H1 (cell line): Measurements from ENCODE around the gene CNNM2.

Experiments
- EGR1 ChIP-seq: IDR thresholded peaks from 2 replicates; pipeline ENCODE4 v1.6.1; 2011; ENCODE audit warnings: low read depth, low read length, borderline replicate concordance
- EZH2 ChIP-seq: fragments of 200-600 bp; sonication (generic); IDR thresholded peaks from 2 replicates; pipeline ENCODE4 v1.7.1; 2012; ENCODE audit warnings: low read depth, mild to moderate bottlenecking, moderate library complexity, low read length, inconsistent platforms; ENCODE audit not compliant: severe bottlenecking
- HDAC2 ChIP-seq, 2 experiments: fragments of 300-600 bp in 1 of 2; sonication (generic) in 1 of 2; IDR thresholded peaks; 2 replicates each; pipeline ENCODE4 v1.6.1; 2011 to 2012; ENCODE audit warnings: low read depth in 2 of 2, low read length in 2 of 2, mild to moderate bottlenecking in 2 of 2, moderate library complexity in 2 of 2, borderline replicate concordance in 1 of 2, inconsistent platforms in 1 of 2
- POLR2A ChIP-seq, 2 experiments: IDR thresholded peaks; 1 replicate in 1 of 2; 2 replicates in 1 of 2; pipeline ENCODE4 v1.6.1; 2011; ENCODE audit warnings: low read depth in 2 of 2, low read length in 2 of 2, mild to moderate bottlenecking in 2 of 2; ENCODE audit errors: control extremely low read depth in 1 of 2
- POLR2AphosphoS5 ChIP-seq: IDR thresholded peaks from 2 replicates; pipeline ENCODE4 v1.6.1; 2011; ENCODE audit warnings: low read depth, low read length
- RFX5 ChIP-seq: IDR thresholded peaks from 2 replicates; pipeline ENCODE4 v1.6.1; 2011; ENCODE audit warnings: low read depth, low read length, improper control_type of control experiment, borderline replicate concordance
- SIN3A ChIP-seq, 2 experiments: IDR thresholded peaks in 1 of 2; conservative IDR thresholded peaks in 1 of 2; 2 replicates each; pipeline ENCODE4 v1.6.1; 2011 to 2012; ENCODE audit warnings: low read length in 2 of 2, improper control_type of control experiment in 1 of 2, low read depth in 1 of 2, mild to moderate bottlenecking in 1 of 2
- SRF ChIP-seq: IDR thresholded peaks from 2 replicates; pipeline ENCODE4 v1.6.1; 2011; ENCODE audit warnings: mild to moderate bottlenecking, low read depth, low read length, moderate library complexity
- TCF12 ChIP-seq: IDR thresholded peaks from 2 replicates; pipeline ENCODE4 v1.6.1; 2011; ENCODE audit warnings: low read depth, mild to moderate bottlenecking, low read length
- TF ChIP-seq, protein P1 (sequence below), 3 experiments: IDR thresholded peaks; 1 replicate in 2 of 3; 2 replicates in 1 of 3; pipeline versions ENCODE4 v1.5.1 to v1.6.1; 2011; ENCODE audit warnings: low read length in 3 of 3, mild to moderate bottlenecking in 3 of 3, inconsistent platforms in 2 of 3, low read depth in 1 of 3, moderate library complexity in 1 of 3; ENCODE audit not compliant: insufficient read depth in 1 of 3; ENCODE audit errors: control extremely low read depth in 1 of 3
- TF ChIP-seq, protein P2 (sequence below): IDR thresholded peaks from 2 replicates; pipeline ENCODE4 v1.6.1; 2012; ENCODE audit warnings: inconsistent platforms

GRCh38 chr10:102923601-102924000, 5.5 kb downstream of the CNNM2 start:
- no peak for TF ChIP-seq TCF12
- TF ChIP-seq, protein P1, sequence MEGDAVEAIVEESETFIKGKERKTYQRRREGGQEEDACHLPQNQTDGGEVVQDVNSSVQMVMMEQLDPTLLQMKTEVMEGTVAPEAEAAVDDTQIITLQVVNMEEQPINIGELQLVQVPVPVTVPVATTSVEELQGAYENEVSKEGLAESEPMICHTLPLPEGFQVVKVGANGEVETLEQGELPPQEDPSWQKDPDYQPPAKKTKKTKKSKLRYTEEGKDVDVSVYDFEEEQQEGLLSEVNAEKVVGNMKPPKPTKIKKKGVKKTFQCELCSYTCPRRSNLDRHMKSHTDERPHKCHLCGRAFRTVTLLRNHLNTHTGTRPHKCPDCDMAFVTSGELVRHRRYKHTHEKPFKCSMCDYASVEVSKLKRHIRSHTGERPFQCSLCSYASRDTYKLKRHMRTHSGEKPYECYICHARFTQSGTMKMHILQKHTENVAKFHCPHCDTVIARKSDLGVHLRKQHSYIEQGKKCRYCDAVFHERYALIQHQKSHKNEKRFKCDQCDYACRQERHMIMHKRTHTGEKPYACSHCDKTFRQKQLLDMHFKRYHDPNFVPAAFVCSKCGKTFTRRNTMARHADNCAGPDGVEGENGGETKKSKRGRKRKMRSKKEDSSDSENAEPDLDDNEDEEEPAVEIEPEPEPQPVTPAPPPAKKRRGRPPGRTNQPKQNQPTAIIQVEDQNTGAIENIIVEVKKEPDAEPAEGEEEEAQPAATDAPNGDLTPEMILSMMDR (IDR thresholded peaks at IDR 0.05; ENCODE audit: control extremely low read depth in 1 of 3, insufficient read depth in 1 of 3, low read depth in 1 of 3, low read length in 3 of 3): no peak
- TF ChIP-seq POLR2A (IDR thresholded peaks at IDR 0.05; ENCODE audit: control extremely low read depth in 1 of 2, low read depth in 2 of 2, low read length in 2 of 2): no peak
- no peak for TF ChIP-seq HDAC2 (IDR thresholded peaks at IDR 0.05; ENCODE audit: borderline replicate concordance in 1 of 2, low read depth in 2 of 2, low read length in 2 of 2)
- no peak for TF ChIP-seq SIN3A (conservative IDR thresholded peaks at IDR 0.05 in 1 of 2, IDR thresholded peaks at IDR 0.05 in 1 of 2; ENCODE audit: low read depth in 1 of 2, low read length in 2 of 2)
- TF ChIP-seq POLR2AphosphoS5: no peak
- no peak for TF ChIP-seq RFX5
- TF ChIP-seq EZH2: no peak
- no peak for TF ChIP-seq SRF
- TF ChIP-seq EGR1: no peak
- TF ChIP-seq, protein P2, sequence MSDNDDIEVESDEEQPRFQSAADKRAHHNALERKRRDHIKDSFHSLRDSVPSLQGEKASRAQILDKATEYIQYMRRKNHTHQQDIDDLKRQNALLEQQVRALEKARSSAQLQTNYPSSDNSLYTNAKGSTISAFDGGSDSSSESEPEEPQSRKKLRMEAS: no peak
